Measurements from ENCODE around the gene PCBD2.
"Not testable (repeated sequence)": the region's sequence is repeated elsewhere in the genome, so short reads cannot be mapped to it uniquely, and the experiment has no call there.

PCBD2 gene

DNA sequence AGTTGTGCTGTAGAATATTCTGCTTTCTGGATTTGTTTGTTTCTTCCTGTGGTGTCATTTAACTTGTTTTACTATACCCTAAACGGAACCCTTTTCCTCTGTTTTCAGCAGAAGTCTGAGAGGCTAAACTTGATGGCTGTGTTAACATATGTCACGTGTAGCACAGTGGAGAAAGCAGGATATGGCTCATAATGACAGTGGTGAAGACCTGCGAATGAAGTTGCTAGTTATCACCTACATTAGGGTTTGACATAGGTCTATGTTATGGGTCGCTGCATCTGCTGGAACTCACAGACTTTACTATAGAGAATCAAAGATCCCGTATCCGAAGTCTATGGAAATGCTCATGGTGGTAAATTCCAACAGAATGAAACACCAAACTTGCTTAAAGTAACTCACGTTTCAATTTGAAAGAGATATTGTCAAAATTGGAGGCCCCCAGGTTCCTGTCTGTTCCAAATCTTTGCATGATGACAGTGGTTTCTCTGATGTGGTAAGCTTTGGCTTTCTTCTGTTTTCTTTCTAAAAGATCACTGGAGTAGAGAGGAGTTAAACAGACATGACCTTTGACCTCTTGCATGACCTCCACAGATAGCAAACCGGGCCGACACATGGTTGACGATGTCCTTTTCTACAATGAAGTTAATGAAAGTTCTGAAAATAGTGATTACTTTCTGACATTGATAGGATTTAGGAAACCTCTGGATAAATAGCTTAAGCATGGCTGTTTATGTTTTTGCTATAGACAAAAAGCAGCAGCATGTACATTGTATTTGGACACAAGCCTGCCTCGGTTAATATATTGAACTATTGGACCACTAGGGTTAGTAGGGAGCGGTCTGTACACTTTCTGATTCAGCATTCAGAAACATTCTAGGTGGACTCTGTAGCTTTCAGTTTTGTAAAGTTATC lies 59.7 kb downstream of the PCBD2 start:
- no peak for DNase-seq

GRCh38 chr5:134965271-134965825 lies 60.4 kb downstream of the PCBD2 start:
- no peak for DNase-seq

- no peak for DNase-seq
Observed at GRCh38 chr5:134967607-134968006, 62.7 kb downstream of the PCBD2 start, which contains the start of gene CATSPER3. Gene CATSPER3 (plus strand): TSS chr5:134967907. CDS start chr5:134967992, 85 bp downstream.

GRCh38 chr5:134968055-134968454 lies 63.1 kb downstream of the PCBD2 start:
- no peak for DNase-seq

DNA sequence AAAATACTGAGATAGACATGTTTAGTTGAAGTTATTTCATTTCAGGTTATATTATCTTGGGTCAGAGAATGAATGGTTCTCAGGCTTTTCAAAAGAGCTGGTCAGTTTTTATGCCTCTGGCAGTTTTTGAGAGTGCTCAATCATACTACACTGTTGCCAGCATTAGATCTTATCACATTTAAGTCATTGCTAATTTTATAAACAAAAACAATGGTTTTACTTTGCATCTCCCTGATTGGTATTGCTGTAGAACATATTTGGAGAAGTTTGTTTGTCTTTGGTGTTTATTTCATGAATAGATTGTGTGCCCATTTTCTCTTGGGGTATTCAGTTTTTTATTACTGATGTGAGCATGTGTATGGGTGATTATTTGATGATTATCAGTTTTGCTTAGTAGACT lies 64.2 kb downstream of the PCBD2 start:
- no peak for DNase-seq

- DNase-seq: no peak
Observed at GRCh38 chr5:134975078-134975715, 70.3 kb downstream of the PCBD2 start.

DNA sequence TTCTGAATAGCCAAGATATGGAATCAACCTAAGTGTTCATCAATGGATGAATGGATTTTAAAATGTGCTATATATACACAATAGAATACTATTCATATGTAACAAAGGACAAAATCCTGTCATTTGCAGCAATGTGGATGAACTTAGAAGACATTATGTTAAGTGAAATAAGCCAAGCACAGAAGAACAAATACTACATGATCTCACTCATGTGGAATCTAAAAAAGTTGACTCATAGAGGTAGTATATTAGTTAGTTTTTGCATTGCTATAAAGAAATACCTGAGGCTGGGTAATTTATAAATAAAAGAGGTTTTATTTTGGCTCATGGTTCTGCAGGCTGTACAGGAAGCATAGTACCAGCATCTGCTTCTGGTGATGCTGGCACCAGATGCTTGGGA lies 70.9 kb downstream of the PCBD2 start:
- DNase-seq: no peak

- no peak for DNase-seq
Observed at GRCh38 chr5:134976841-134977240, 71.9 kb downstream of the PCBD2 start.

DNA sequence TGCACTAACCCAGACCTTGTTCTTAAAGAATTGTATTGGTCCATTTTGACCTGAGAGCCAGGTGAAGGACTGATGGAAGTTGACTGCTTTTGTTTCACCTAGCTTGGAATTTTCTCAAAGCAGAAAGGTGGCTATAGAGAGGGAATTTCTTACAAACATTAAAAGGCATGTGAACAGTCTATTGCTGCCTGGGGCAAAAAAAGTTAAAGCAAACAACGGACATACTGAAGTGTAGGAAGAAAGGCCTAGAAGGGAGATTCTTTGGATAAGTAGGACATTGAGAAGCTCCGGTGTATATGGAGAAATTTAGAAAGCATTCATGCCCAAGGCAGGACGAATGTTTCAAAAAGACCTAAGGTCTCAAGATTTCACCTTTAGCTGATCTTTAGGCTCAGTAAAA lies 74.5 kb downstream of the PCBD2 start:
- DNase-seq: no peak

- no peak for DNase-seq
Observed at GRCh38 chr5:134982230-134982629, 77.3 kb downstream of the PCBD2 start.

DNA sequence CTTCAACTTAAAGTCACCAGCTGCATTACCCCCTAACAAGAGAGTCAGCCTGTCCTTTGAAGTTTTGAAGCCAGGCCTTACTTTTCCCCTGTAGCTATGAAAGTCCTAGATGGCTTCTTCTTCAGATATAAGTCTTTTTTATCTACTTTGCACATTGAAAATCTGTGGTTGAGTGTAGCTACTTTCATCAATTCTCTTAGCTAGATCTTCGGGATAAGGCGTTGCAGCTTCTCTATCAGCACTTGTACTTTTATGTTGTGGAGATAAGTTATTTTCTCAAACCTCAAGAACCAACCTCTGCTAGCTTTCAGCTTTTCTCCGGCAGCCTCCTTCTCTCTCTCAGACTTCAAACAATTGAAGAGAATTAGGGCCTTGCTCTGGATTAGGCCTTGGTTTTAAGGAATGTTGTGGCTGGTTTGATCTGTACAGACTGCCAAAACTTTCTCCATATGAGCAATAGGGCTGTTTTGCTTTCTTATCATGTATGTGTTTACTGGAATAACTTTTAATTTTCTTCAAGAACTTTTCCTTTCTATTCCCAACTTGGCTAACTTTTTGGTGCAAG lies 84.4 kb downstream of the PCBD2 start:
- no peak for DNase-seq

- DNase-seq: not testable (repeated sequence)
Observed at GRCh38 chr5:134990183-134990582, 85.3 kb downstream of the PCBD2 start.

DNA sequence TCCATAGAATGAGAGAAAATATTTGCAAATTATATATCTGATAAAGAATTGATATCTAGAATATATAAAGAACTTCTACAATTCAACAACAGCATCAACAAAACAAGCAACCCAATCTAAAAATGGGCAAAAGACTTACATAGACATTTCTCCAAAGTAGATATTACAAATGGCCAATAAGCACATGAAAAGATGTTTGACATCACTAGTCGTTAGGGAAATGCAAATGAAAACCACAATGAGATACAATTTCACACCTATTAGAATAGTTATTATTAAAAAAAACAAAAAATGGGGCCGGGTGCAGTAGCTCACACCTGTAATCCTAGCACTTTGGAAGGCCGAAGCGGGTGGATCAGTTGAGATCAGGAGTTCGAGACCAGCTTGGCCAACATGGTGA lies 87.2 kb downstream of the PCBD2 start:
- no peak for DNase-seq

DNA sequence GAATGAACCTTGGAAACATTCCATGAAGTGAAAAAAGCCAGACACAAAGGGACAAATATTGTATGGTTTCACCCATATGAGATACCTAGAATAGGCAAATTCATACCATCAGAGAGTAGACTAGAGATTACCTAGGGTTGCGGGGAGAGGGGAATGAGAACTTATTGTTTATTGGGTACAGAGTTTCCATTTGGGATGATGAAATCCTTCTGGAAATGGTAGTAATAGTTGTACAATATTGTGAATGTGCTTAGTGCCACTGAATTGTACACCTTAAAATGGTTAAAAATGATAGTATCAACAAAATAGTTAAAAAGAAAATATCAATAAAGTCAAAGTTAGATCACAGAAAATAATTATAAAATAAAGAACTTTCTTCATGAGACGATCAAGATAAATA lies 88.2 kb downstream of the PCBD2 start:
- DNase-seq: no peak

- DNase-seq: no peak
Observed at GRCh38 chr5:134994560-134995156, 89.7 kb downstream of the PCBD2 start.

- no peak for DNase-seq
Observed at GRCh38 chr5:134995850-134996402, 91.0 kb downstream of the PCBD2 start.

GRCh38 chr5:134997015-134997414 lies 92.1 kb downstream of the PCBD2 start:
- no peak for DNase-seq

- DNase-seq: not testable (repeated sequence)
Observed at GRCh38 chr5:134998068-134998467, 93.1 kb downstream of the PCBD2 start.

GRCh38 chr5:135004376-135004775 lies 99.4 kb downstream of the PCBD2 start:
- no peak for DNase-seq

- no peak for DNase-seq
Observed at GRCh38 chr5:135005076-135005475, 100.1 kb downstream of the PCBD2 start.

GRCh38 chr5:135007305-135007704 lies 102.4 kb downstream of the PCBD2 start:
- no peak for DNase-seq

GRCh38 chr5:135007749-135008363 lies 102.9 kb downstream of the PCBD2 start:
- no peak for DNase-seq

Measured in NCI-H1105 (cell line).